ENCODE results near the gene ADAM33. TPM values are rescaled to one million over a fixed set of nuclear protein-coding genes. Genes with fewer than 3 reads are reported as not detected.

Gene ADAM33
- total and polyA plus RNA-seq, 2 of the 13 experiments (the other 11 are each of a cell fraction or from before 2014, with no cell fraction given), result not detected

GRCh38 chr20:3658716-3659491 lies 22.9 kb downstream of the ADAM33 start (continued):
- TF ChIP-seq HOXD1 (CRISPR knock-in tag; IDR thresholded peaks at IDR 0.05), result 0 out of 2 replicates have a peak, but pooled peaks have one; percentile 30
- peak; percentile 85; the same call in 1 of the 2 replicates for TF ChIP-seq ZNF292 (CRISPR knock-in tag; IDR thresholded peaks at IDR 0.05; ENCODE audit: borderline replicate concordance, low read depth)
- TF ChIP-seq KLF9 (CRISPR knock-in tag; IDR thresholded peaks at IDR 0.05; ENCODE audit: low read depth), result no peak
- no peak for TF ChIP-seq HOXA5 (CRISPR knock-in tag; IDR thresholded peaks at IDR 0.05)
- peak; percentile 34; the same call in 1 of the 3 replicates for TF ChIP-seq MXI1 (IDR thresholded peaks at IDR 0.05; ENCODE audit: borderline replicate concordance, low read depth, low read length)
- no peak for TF ChIP-seq TRAFD1 (CRISPR knock-in tag; IDR thresholded peaks at IDR 0.05; ENCODE audit: borderline replicate concordance)
- peak; percentile 52; the same call in 1 of the 2 replicates for TF ChIP-seq RFX5 (IDR thresholded peaks at IDR 0.05; ENCODE audit: low read depth, low read length)
- TF ChIP-seq MAX (IDR thresholded peaks at IDR 0.05), result peak; percentile 54; the same call in 1 of the 2 replicates
- TF ChIP-seq THAP11 (CRISPR knock-in tag; IDR thresholded peaks at IDR 0.05), result peak; percentile 99
- 0 out of 2 replicates have a peak, but pooled peaks have one; percentile 32 for TF ChIP-seq STAT5B (CRISPR knock-in tag; IDR thresholded peaks at IDR 0.05)
- TF ChIP-seq, protein P1, sequence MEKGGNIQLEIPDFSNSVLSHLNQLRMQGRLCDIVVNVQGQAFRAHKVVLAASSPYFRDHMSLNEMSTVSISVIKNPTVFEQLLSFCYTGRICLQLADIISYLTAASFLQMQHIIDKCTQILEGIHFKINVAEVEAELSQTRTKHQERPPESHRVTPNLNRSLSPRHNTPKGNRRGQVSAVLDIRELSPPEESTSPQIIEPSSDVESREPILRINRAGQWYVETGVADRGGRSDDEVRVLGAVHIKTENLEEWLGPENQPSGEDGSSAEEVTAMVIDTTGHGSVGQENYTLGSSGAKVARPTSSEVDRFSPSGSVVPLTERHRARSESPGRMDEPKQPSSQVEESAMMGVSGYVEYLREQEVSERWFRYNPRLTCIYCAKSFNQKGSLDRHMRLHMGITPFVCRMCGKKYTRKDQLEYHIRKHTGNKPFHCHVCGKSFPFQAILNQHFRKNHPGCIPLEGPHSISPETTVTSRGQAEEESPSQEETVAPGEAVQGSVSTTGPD (CRISPR knock-in tag; IDR thresholded peaks at IDR 0.05), result no peak
- TF ChIP-seq TSC22D2 (CRISPR knock-in tag; IDR thresholded peaks at IDR 0.05; ENCODE audit: borderline replicate concordance), result 0 out of 2 replicates have a peak, but pooled peaks have one; percentile 21
- no peak for TF ChIP-seq TBL1XR1 (IDR thresholded peaks at IDR 0.05; ENCODE audit: borderline replicate concordance, low read length, partially characterized antibody)
- TF ChIP-seq ZNF124 (CRISPR knock-in tag; IDR thresholded peaks at IDR 0.05), result 0 out of 2 replicates have a peak, but pooled peaks have one; percentile 52
- no peak for TF ChIP-seq SMAD9 (CRISPR knock-in tag; IDR thresholded peaks at IDR 0.05)
- peak; percentile 55 for TF ChIP-seq FOXC1 (CRISPR knock-in tag; IDR thresholded peaks at IDR 0.05; ENCODE audit: borderline replicate concordance)
- peak; percentile 80 for TF ChIP-seq CBX1 (IDR thresholded peaks at IDR 0.05; ENCODE audit: low read depth)
- peak; percentile 61; the same call in 1 of the 2 replicates for TF ChIP-seq ZNF782 (CRISPR knock-in tag; IDR thresholded peaks at IDR 0.05; ENCODE audit: borderline replicate concordance)
- no peak for TF ChIP-seq SOX6 (IDR thresholded peaks at IDR 0.05)
- TF ChIP-seq SOX6 (CRISPR knock-in tag; IDR thresholded peaks at IDR 0.05), result peak; percentile 61; the same call in 1 of the 2 replicates
- no peak for TF ChIP-seq ZKSCAN8 (CRISPR knock-in tag; IDR thresholded peaks at IDR 0.05; ENCODE audit: borderline replicate concordance)
- TF ChIP-seq, protein P2, sequence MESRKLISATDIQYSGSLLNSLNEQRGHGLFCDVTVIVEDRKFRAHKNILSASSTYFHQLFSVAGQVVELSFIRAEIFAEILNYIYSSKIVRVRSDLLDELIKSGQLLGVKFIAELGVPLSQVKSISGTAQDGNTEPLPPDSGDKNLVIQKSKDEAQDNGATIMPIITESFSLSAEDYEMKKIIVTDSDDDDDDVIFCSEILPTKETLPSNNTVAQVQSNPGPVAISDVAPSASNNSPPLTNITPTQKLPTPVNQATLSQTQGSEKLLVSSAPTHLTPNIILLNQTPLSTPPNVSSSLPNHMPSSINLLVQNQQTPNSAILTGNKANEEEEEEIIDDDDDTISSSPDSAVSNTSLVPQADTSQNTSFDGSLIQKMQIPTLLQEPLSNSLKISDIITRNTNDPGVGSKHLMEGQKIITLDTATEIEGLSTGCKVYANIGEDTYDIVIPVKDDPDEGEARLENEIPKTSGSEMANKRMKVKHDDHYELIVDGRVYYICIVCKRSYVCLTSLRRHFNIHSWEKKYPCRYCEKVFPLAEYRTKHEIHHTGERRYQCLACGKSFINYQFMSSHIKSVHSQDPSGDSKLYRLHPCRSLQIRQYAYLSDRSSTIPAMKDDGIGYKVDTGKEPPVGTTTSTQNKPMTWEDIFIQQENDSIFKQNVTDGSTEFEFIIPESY (CRISPR knock-in tag; IDR thresholded peaks at IDR 0.05), result 0 out of 2 replicates have a peak, but pooled peaks have one; percentile 12
- 0 out of 2 replicates have a peak, but pooled peaks have one; percentile 15 for TF ChIP-seq FLYWCH1 (CRISPR knock-in tag; IDR thresholded peaks at IDR 0.05)
- TF ChIP-seq ONECUT2 (CRISPR knock-in tag; IDR thresholded peaks at IDR 0.05), result peak; percentile 96
- TF ChIP-seq REL (CRISPR knock-in tag; conservative IDR thresholded peaks at IDR 0.05), result no peak
- peak; percentile 68; the same call in 1 of the 2 replicates for TF ChIP-seq GFI1 (CRISPR knock-in tag; IDR thresholded peaks at IDR 0.05; ENCODE audit: borderline replicate concordance)
